ENCODE data around the gene XRCC1.
"Not testable (repeated sequence)": the region's sequence is repeated elsewhere in the genome, so short reads cannot be mapped to it uniquely, and the experiment has no call there.

The XRCC1 gene, protein sequence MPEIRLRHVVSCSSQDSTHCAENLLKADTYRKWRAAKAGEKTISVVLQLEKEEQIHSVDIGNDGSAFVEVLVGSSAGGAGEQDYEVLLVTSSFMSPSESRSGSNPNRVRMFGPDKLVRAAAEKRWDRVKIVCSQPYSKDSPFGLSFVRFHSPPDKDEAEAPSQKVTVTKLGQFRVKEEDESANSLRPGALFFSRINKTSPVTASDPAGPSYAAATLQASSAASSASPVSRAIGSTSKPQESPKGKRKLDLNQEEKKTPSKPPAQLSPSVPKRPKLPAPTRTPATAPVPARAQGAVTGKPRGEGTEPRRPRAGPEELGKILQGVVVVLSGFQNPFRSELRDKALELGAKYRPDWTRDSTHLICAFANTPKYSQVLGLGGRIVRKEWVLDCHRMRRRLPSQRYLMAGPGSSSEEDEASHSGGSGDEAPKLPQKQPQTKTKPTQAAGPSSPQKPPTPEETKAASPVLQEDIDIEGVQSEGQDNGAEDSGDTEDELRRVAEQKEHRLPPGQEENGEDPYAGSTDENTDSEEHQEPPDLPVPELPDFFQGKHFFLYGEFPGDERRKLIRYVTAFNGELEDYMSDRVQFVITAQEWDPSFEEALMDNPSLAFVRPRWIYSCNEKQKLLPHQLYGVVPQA

DNA sequence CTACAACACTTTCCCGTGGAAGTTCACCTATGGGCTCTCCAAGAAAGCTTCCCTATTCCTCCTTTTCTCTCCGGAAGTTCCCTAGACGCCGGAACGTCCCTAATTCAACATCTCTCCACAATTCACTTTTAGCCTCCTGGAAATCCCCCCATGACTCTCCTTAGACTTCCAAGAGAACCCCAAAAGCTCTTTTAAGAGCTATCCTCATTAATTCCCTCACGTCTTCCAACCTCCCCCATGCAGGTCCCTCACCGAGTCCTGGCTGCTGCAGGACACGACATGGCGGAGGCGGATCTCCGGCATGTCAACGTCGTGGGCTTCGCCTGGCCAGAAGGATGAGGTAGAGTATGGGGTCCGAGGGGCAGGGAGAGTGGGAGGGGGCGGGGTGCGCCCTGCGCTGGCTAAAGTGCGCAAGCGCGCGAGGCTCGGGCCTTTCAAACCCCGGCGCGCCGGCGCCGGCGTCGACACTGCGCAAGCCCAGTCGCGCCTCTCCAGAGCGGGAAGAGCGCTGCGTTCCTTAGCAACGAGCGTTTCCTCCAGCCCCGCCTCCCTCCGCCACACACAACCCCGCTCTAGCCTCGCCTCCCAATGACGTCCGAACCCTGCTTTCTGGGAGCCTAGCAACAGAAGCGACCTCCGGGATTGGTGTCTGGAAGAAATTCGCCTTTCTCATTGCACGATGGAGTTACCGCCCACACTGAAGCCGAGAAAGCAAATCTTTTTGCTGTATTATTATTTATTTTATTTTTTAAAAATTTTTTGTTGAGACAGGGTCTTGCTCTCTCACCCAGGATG is at the start of gene XRCC1, which contains the start of gene PINLYP:
TSS of gene XRCC1 (minus strand) at position 372 of the 795 bp plus-strand sequence. CDS start at position 303, 69 bp downstream.
TSS of gene PINLYP (plus strand) at position 646 of the 795 bp plus-strand sequence. CDS start 1,391 bp downstream, outside the sequence.
- DNase-seq = peak; percentile 96

DNA sequence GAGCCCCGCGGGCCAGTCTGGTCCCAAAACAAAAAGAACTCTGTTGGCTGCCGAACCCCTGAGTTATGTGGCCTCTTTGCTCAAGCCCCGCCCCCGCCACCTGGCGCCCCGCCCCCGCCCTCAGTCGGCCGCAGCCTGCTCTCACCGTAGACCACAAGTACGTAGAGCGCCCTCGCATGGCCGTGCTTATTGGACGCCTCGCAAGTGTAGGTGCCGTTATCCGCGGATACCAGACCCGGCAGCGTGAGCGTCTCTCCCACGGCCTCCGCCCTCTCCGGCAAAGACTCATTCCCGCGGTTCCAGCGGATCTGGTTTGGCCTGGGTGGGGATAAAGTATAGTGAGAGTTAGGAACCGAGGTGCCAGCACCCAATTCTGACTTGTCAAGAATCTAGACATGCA is 49.6 kb upstream of the XRCC1 start:
- no peak for DNase-seq

DNA sequence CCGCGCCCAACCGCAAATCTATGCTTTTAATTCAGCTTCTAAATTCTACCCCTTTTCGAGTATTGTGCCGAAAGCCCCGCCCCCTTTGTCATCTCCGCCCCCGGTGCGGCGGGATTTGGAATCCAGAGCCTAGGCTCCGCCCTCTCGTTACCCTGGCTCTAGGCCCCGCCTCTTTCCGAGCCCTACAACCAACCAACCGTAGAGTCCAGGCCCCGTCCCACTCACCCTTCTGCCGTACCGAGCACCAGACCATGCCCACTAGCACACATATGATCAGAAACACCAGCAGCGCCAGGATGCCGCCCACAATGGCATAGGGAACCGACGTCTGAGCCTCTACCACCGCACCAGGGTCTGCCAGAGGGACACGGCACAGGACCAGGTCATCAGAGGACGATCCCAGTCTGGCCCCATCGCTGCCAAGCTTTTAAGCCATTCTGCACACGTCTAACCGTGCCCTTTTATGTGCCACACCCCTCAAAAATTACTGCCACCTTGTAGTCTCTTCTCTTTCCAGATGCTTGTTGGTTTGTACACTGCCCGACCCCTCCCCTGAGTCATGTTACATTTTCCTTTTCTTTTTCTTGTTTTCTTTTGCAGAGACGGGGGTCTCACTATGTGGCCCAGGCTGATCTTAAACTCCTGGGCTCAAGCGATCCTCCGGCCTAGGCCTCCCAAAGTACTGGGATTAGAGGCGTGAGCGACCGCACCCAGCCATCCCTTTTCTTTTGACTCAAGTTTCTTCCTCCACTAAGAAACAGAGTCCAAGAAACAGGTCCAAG is 48.8 kb upstream of the XRCC1 start:
- DNase-seq = no peak

DNA sequence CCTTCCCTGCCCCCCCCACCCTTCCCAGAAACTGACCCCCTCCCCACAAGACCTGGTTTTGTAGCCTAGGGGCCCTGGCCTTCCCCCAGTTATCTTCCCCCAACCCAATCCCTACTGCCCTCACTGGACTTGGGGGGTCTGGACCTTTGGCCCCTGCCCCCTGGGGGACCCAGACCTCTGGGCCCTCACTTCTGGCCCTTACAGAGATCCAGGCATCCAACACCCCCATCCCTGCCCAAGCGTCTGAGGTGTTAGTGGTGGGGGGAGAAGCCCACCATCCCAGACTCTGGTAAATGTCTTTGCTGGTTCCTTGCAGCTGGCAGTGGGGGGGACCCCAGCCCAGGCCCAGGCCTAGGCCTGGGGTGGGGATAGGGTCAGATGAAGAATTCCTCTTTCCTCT is 47.6 kb upstream of the XRCC1 start:
- DNase-seq = no peak

DNA sequence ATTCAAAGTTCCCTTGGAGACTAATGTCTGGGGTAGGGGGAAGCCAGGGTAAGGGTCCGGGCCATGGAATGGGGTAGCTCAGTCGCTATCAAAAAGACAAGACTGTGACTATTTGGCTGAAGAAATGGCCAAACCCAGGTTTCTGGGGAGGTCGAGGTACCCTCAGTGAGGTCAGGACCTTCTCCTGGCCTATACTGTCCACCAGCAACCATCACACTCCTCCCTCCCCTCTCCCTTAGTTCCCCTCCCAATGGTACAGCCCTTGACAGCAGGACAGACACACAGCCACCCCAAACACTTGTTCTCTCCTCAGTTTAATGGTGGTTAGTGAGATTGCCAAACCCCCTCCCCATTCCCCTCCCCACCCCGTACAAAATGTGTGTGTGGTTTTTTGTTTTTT is 46.7 kb upstream of the XRCC1 start:
- no peak for DNase-seq

DNA sequence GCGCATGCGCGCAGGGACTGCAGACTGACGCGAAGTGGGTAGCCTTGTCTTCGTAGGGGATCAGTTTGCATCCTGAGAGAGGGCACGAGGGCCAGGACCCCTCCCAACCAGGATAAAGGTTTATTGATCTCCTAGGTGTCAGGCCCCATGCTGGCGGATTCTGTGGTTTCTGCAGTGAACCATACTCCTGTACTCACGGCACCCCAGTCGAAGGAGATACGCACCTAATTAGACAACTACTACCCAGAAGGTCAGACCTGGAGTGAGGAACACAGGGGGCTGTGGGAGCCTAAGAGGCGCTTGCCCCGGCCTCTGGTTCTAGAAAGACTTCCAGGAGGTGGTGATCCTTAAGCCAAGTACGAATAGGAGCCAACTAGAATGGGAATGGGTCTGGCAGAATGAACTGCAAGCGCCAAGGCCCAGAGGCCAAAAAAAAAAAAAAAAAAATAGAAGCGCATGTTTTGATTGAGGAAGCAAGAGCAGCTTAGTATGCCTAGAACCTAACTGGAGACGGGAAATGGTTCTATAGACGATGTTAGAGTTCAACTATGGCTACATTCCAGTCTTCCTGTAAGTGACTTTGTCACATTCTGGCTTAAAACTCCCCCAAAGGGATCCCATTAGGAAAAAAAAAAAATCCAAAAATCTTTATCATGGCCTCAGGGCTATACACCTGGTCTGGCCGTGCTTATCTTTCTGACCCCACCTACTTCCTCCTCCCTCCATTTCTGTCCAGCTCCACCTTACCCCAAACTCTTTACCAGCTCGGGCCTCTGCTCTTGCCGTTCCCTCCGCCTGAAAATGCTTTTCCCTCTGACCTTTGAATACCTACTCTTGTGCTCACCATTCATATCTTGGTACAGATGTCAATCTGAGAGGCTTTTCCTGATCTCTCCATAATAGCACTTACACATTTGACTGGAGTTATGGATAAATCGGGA is 45.0 kb upstream of the XRCC1 start:
- no peak for DNase-seq

DNA sequence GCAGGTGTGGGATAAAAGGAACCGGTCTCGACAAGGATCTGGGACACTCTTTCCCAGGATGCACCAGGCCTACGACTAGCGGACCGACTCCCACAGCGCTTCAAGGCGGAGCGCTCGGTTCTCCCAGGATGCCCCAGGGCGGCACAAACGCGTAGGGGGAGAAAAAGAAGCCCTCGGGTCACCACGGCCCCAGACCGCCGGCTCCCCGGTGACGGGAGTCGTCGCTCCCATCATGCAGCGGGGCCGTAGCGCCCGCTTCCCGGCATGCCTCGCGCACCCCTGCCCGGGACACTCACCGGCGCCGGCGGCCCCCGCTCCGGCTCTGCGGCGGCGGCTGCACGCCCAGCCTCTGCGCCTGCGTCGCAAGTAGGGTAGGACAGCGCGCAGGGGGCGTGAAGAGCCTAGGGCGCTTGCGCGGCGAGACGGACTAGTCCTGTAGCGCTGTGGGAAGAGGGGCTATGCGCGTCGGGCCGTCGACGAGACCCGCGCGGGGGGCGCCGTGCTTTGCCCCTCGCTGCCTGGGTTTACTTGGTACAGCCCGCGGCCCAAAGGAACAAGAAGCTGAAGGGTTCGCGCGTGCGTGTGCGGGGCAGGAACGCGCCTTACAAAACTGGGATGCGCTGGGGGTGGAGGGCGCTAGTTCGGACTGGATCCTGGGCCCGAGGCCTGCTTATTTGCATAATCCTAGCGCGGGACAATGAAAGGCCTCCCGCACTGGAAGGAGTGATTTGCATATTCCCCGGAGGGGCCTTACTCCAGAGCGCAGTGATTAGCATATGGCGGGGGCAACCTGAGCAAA is 44.1 kb upstream of the XRCC1 start, which contains the start of gene ZNF428:
TSS of gene ZNF428 (minus strand) at position 368 of the 799 bp plus-strand sequence. CDS start 5,325 bp downstream, outside the sequence.
- DNase-seq = peak; percentile 76

DNA sequence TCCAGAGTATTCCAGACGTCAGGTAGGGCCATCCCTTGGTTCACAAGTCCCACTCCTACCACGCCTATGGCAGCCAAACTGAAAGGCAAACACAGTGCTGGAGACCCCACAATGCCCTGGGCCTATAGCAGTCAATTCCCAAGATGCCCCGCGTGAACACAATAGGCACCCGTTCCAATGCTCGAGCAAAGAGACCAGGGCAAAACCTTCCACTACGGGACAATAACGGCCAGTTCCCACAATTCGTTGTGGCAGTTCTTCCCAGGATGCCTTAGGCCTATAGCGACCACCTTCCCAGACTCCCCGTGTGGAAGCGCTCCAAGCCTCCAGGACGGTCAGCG is 43.6 kb upstream of the XRCC1 start:
- DNase-seq = peak; percentile 50

DNA sequence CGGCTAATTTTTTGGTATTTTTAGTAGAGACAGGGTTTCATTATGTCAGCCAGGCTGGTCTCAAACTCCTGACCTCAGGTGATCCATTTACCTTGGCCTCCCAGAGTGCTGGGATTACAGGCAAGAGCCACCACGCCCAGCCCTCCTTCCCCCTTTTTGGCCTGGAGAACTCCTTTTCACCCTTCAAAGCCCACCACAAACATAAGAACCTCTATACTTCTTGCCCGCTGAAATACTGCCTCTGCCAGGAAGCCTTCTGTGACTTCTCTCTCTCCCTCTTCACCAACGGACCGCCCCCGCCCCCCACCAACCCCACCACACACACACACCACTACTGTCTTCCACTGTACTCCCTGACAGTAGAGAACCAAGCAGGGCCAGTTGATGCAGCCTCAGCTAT is 41.6 kb upstream of the XRCC1 start:
- DNase-seq = no peak

DNA sequence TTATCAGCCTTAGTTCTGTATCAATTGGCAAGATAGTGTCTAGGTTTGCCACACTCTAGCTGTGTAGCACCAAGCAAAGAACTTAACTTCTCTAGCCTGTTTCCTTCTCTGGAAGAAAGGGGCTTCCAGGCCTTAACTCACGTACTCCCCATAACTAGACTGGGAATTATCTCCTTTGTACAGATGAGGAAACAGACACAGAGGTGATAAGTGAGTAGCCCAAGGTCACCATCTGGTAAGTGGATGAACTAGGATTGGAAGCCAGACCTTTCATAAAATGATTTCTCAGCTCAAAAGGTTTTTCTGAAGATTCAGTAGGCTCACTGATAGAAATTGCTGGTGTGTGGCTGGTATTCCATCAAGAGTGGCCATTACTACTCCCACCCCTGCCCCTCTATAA is 41.0 kb upstream of the XRCC1 start:
- no peak for DNase-seq

DNA sequence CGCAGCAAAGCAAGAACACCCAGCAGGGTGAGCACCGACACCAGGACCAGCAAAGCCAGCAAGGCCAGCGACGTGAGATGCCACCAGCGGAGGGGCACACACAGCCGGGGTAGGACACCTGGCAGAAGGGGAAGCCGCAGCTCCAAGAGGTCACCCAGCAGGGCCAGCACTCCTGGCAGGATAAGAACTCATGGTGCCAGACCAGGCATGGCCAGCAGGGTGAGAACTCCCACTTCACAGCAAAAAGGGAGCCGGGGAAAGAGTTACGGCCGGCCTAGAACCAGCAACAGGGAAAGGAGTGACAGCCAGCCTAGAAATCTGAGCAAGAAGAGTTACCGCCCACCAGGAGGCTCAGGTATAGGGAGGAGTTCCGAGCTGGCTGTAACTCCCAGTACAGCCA is 37.0 kb upstream of the XRCC1 start:
- DNase-seq = no peak

DNA sequence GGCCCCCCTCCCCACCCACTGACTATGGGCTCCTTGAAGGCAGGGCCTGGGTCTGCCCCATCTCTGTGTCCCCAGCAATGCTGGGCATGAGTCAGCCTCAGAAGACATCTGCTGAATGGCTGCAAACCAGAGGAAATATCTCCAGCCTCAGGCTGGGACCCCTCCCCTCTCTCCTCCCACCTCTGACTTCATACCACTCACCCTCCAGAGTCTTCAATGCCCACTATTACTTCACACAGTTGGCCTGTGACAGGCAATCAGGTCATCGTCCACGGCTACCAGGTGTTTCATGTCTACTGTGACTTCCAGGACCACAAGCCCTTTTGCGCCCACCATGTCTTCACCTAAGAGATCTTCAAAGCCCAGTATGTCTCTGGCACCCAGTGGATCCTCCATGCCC is 36.5 kb upstream of the XRCC1 start, which contains the start of gene SRRM5:
TSS of gene SRRM5 (plus strand) at position 301 of the 400 bp plus-strand sequence. CDS start at position 335, 34 bp downstream.
- no peak for DNase-seq

DNA sequence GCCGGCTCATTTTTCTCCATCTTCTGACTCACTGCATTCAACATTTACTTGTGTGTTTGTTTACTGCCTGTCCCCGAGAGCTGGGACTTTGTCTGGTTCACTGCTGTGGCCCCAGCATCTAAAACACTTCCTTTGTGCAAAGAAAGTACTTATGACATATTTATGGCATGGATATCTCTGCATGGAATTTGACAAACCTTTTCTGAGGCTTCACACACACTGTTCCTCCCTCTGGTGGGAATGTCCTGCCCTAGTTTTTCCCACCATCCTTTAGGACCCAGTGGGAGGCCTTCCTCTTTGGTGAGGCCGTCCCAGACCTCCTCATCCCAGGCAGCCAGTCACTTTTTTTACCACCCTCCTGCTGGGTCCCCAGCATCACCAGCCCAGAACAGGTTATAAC is 35.2 kb upstream of the XRCC1 start:
- no peak for DNase-seq

DNA sequence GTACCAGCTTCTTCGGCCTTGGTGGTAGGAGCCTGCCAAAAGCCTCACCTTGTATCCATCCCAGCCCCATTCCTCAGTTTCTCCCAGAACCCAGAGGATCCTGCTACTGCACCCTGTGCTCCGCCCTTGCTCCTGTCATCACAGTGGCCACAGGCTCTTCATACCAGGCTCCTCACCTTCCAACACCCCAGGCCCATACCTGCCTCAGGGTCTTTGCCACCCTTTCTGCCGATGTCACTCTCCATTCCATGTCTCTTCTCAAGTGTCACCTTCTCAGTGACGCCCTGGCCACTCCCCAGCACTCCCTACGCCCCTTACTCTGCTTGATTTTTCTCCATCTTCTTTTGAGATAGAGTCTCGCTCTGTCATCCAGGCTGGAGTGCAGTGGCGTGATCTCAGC is 34.5 kb upstream of the XRCC1 start:
- DNase-seq = no peak

DNA sequence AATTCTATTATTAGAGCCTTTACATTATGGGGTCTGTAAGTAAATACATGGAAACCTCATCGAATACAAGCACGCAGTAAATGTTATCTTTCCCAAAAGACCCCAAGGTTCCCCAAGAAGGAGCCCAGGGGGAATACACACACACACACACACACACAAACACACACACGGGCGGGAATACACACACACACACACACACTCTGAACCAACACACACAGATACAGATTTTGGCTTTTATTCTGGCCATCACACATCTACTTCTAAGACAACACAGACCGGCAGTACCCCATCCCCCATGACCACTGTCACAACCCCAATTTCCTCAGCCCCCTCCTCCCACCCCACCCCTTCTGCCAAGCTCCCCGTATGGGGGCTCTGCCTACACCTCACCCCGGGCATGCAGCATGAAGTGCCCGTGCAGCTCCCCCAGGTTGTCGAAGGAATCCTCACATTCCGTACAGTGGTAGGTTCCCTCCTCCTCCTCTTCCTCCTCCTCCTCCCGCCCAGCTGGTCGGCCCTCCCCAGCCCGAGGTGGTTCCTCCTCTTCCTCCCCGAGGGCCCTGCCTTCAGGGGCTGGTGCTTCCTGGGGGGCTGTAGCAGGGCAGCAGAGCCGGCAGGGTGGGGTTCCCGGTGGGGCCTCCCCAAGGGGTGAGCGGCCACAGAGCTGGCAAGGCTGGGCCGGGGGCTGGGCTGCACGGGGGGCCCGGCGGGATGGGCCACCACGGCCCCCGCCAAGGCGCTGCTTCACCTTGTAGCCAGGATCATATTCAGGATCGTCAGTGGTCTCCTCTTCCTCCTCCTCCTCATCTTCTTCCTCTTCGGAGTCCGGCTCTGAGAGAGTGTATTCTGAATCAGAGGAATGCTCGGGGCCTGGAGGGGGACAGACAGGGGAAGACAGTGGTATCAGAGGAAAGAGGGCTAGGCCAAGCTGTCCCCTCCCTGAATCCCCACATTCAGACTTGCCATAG is 32.2 kb upstream of the XRCC1 start:
- DNase-seq = no peak

DNA sequence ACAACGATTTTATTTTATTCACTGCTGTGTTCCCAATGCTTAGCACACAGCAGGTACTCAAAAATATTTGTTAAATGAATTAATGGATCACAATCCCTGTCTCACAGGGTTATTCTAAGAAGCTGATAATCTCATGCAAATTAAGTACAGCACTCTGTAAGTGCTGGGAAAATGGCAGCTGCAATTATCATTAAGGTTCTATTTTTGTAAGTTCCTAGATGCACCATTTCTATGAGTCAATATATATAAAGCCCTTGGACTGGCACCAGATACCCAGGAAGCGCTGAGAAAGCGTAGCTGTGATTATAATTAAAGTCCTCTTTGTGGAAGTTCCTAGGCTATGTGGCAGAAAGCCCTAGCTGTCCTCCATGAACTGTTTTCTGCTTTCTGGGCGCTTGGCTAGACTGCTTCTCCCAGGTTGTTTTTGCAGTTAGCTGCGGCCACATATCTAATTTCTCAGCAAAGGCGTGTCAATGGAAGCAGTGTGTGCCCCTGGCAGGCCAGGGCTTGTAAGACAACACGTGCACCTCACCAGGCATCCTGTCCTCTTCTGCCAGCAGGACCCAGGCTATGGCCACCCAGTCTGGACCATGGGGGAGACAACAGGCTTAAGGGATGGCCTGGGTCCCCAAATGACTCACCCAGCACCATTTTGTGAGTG is 31.4 kb upstream of the XRCC1 start:
- DNase-seq = no peak

DNA sequence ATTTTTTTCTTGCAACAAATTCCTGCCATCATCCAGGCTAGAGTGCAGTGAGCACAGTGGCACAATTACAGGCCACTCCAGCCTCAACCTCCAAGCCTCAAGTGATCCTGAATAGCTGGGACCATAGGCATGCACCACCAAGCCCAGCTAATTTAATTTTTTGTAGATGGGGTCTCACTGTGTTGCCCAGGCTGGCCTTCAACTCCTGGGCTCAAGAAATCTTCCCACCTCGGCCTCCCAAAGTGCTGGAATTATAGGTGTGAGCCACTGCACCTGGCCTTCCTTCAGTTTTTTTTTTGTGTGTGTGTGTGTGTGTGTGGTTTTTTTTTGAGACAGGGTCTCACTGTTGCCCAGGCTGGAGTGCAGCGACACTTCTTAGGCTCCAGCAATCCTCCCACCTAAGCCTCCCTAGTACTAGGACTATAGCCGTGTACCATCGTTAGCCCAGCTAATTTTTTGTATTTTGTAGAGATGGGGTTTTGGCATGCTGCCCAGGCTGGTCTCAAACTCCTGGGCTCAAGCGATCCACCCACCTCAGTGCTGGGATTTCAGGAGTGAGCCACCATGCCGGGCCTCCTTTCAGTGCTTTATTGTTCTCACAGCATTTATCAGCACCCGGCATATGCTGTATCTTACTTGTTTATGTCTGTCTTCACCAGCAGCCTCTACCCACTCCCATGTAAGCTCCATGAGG is 30.7 kb upstream of the XRCC1 start:
- DNase-seq = no peak

DNA sequence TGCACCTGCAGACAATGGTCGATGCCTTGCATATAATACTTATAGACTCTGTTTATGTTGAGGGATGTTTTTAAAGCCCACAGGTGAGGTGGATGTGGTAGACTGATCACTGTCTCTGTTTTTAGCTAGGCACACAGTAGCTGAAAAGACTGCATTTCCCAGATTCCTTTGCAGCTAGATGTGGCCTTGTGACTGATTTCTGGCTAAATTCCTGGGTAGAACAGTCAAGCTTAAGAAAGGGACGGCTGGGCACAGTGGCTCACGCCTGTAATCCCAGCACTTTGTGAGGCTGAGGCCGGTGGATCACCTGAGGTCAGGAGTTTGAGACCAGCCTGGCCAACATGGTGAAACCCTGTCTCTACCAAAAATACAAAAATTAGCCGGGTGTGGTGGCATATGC is 25.0 kb upstream of the XRCC1 start:
- DNase-seq = not testable (repeated sequence)
